Ascending aorta (tissue), 2 donors: ENCODE data around the gene LRIG1. TPM values are rescaled to one million over a fixed set of nuclear protein-coding genes. Genes with fewer than 3 reads are reported as not detected.

Experiments
- DNase-seq, 2 donors: peaks; one replicate each; pipeline ENCODE4 v3.0.0-alpha.2; 2019; ENCODE audit warnings: low spot score in 2 of 2
- H3K27ac ChIP-seq, 2 donors: fragments of 200-600 bp; sonication (generic); one replicate each; pipeline ENCODE4 v1.5.1; 2016 to 2017; ENCODE audit warnings: mild to moderate bottlenecking in 1 of 2
- H3K27me3 ChIP-seq: fragments of 200-600 bp; sonication (generic); one replicate; pipeline ENCODE4 v1.5.1; 2017
- H3K36me3 ChIP-seq, 2 donors: fragments of 200-600 bp; sonication (generic); one replicate each; pipeline ENCODE4 v1.5.1; 2016
- H3K4me1 ChIP-seq, 2 donors: fragments of 200-600 bp; sonication (generic); one replicate each; pipeline ENCODE4 v1.5.1; 2016 to 2017; ENCODE audit warnings: mild to moderate bottlenecking in 1 of 2
- H3K4me3 ChIP-seq, 2 donors: fragments of 200-600 bp; sonication (generic); one replicate each; pipeline ENCODE4 v1.5.1; 2016 to 2017; ENCODE audit warnings: mild to moderate bottlenecking in 1 of 2
- H3K9me3 ChIP-seq, 2 donors: fragments of 200-600 bp; sonication (generic); one replicate each; pipeline ENCODE4 v1.5.1; 2016
- intact Hi-C: fragments of 100-400 bp; cut with DNase I; formaldehyde crosslinking; loops from one replicate; pipeline ENCODE4 v1.15.1; 2023
- total RNA-seq: library from RNA; depleted of rRNA; stranded (reverse); fragments of >200 nt; gene quantifications from one replicate; pipeline ENCODE4 v1.1.0, GENCODE V29; 2016
- TF ChIP-seq, protein P1 (sequence below), 3 experiments: fragments of 200-600 bp in 2 of 3; fragments of 450-650 bp in 1 of 3; sonication (generic) in 2 of 3; IDR thresholded peaks; one replicate each; pipeline ENCODE4 v1.5.1; 2016 to 2019; ENCODE audit warnings: antibody characterized with exemption in 3 of 3, mild to moderate bottlenecking in 1 of 3, moderate library complexity in 1 of 3

LRIG1 gene
- total RNA-seq, 1 donor from 2014 or later: 62.3 TPM

GRCh38 chr3:66395635-66396034, 105.2 kb downstream of the LRIG1 start:
- peak in 1 of 2 donors; percentile 39 for DNase-seq
- H3K4me3 ChIP-seq: no peak overlapping the region
- H3K27ac ChIP-seq: peak overlapping the region; percentile 75 to 81
- intact Hi-C loops: loop anchor here (2.0 kb wide), 1 partner anchor 105 kb away; the partner anchor contains the start of gene LRIG1
- peaks cover 21 to 35% of the 10 kb centered on the region in 2 donors for H3K36me3 ChIP-seq
- TF ChIP-seq, protein P1, sequence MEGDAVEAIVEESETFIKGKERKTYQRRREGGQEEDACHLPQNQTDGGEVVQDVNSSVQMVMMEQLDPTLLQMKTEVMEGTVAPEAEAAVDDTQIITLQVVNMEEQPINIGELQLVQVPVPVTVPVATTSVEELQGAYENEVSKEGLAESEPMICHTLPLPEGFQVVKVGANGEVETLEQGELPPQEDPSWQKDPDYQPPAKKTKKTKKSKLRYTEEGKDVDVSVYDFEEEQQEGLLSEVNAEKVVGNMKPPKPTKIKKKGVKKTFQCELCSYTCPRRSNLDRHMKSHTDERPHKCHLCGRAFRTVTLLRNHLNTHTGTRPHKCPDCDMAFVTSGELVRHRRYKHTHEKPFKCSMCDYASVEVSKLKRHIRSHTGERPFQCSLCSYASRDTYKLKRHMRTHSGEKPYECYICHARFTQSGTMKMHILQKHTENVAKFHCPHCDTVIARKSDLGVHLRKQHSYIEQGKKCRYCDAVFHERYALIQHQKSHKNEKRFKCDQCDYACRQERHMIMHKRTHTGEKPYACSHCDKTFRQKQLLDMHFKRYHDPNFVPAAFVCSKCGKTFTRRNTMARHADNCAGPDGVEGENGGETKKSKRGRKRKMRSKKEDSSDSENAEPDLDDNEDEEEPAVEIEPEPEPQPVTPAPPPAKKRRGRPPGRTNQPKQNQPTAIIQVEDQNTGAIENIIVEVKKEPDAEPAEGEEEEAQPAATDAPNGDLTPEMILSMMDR (IDR thresholded peaks at IDR 0.05): no peak
- H3K4me1 ChIP-seq: peaks cover 20 to 51% of the 10 kb centered on the region in 2 donors
- H3K27me3 ChIP-seq: no peaks in the 10 kb centered on the region
- no peaks in the 10 kb centered on the region for H3K9me3 ChIP-seq

- TF ChIP-seq, protein P1 (IDR thresholded peaks at IDR 0.05): no peak
- Histone ChIP-seq H3K4me1 (peaks cover 20 to 45% of the 10 kb centered on the region in 2 donors), H3K27me3 (no peaks in the 10 kb centered on the region), H3K9me3 (no peaks in the 10 kb centered on the region), H3K27ac (peak overlapping the region; percentile 75 to 81), H3K4me3 (peak overlapping the region; percentile 16 to 39), H3K36me3 (peaks cover 21 to 35% of the 10 kb centered on the region in 2 donors)
- peak in 1 of 2 donors; percentile 85 for DNase-seq
- intact Hi-C loops: no loop called here
These were observed 106.0 kb downstream of the LRIG1 start for GRCh38 chr3:66394753-66395249.

DNA sequence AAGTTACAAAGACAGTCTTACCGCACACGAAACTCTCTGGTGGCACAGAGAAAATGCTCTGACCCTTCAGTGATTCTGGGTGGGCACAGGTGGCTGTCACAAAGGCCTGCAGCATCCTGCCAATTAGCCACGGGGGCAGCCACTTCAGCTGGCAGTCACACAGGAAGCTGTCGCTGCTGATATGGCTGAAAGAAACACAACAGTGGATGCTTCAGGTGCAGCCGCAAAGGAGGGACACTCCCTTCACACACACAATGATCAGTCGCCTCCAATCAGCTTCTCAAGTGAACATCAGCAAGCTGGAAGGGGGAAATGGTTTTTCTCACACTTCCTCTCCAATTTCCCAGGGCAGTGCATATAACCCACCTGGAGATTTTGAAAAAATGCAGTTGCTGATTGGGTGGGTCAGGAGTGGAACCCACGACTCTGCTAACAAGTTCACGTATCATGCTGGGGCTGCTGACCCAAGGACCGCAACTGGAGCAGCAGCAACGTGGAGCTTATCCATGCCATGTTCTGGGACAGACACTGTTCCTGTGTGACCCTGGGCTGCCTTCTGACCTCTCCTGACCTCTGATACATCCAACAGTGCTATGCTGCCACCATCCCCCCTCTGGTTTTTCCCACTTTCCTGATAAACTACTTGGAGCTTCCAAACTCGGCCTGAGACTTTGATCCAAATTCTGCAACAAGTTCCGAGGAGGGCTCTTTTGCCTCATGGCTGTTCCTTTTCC, 106.6 kb downstream of the LRIG1 start:
- Histone ChIP-seq H3K27me3 (no peaks in the 10 kb centered on the region), H3K4me1 (peaks cover 20 to 45% of the 10 kb centered on the region in 2 donors), H3K9me3 (no peaks in the 10 kb centered on the region), H3K27ac (peak overlapping the region; percentile 75 to 81), H3K4me3 (peak overlapping the region; percentile 16 to 39), H3K36me3 (peaks cover 21 to 34% of the 10 kb centered on the region in 2 donors)
- TF ChIP-seq, protein P1 (IDR thresholded peaks at IDR 0.05): no peak
- intact Hi-C loops: no loop called here
- DNase-seq: peak in 1 of 2 donors; percentile 61

DNA sequence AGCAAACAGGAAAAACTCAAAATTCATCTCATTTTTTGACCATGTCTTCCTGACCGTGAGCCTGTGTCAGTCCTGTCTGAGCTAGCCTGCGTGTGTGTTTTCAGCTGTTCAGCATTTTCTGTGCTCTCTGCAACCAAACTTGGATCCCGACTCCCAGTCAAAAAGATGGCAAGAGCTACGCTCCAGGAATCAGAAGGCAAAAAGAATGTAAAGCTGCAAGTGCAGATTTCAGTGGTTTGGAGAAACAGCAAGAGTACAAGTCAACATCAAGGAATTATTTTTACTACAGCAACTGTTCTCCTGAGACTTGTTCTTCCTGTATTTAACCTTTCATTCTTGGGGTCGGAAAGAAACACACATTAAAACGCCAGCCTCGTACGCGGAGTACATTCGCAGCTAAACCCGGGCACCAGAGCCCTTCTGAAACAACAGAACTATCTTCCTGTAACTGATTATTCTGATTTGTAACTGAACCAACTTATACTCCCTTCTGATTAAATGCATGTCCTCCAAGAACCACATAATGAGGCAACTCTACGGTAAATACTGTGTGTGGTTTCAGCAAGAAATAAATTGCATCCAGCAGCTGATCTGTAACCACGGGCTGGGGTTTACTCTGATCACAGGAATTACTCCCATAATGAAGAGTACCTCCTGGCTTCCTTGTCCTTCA, 107.4 kb downstream of the LRIG1 start:
- no peaks in the 10 kb centered on the region for H3K9me3 ChIP-seq
- peak in 1 of 2 donors; percentile 67 for DNase-seq
- H3K27me3 ChIP-seq: no peaks in the 10 kb centered on the region
- H3K4me1 ChIP-seq: peaks cover 20 to 41% of the 10 kb centered on the region in 2 donors
- TF ChIP-seq, protein P1 (IDR thresholded peaks at IDR 0.05): no peak
- H3K36me3 ChIP-seq: peaks cover 17 to 27% of the 10 kb centered on the region in 2 donors
- intact Hi-C loops: no loop called here
- peak overlapping the region; percentile 75 to 81 for H3K27ac ChIP-seq
- peak overlapping the region in 1 of 2 donors; percentile 39 for H3K4me3 ChIP-seq

- Histone ChIP-seq H3K4me1 (peaks cover 20 to 41% of the 10 kb centered on the region in 2 donors), H3K27me3 (no peaks in the 10 kb centered on the region), H3K9me3 (no peaks in the 10 kb centered on the region), H3K36me3 (peaks cover 14 to 27% of the 10 kb centered on the region in 2 donors), H3K4me3 (peak overlapping the region in 1 of 2 donors; percentile 39), H3K27ac (peak overlapping the region; percentile 75 to 81)
- intact Hi-C loops: no loop called here
- DNase-seq: no peak
- TF ChIP-seq, protein P1 (IDR thresholded peaks at IDR 0.05): no peak
These were observed 107.9 kb downstream of the LRIG1 start for GRCh38 chr3:66392966-66393332.
